ENCODE data around the gene ASAP2. TPM values are rescaled to one million over a fixed set of nuclear protein-coding genes. Genes with fewer than 3 reads are reported as not detected.

Gene ASAP2
- polyA plus RNA-seq, 1 donor (not counting 4 experiments of a cell fraction or from before 2014, with no cell fraction given), result 54.2 TPM

DNA sequence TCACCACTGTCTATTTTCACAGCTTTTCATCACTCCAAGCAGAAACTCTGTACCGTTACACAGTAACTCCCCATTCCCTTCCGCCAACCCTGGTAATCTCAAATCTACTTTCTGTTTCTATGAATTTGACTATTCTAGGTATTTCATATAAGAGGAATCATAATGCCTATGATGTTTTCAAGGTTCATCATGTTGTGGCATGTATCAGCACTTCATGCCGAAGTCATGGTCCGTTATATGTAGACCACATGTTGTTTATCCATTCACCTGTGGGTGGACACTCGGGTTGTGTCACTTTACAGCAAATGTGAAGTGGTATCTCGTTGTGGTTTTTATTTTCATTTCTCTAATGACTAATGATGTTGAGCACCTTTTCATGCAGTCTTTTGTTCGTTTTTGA is 238.5 kb downstream of the ASAP2 start:
- DNase-seq (ENCODE audit: low read depth, low spot score), result no peak

DNA sequence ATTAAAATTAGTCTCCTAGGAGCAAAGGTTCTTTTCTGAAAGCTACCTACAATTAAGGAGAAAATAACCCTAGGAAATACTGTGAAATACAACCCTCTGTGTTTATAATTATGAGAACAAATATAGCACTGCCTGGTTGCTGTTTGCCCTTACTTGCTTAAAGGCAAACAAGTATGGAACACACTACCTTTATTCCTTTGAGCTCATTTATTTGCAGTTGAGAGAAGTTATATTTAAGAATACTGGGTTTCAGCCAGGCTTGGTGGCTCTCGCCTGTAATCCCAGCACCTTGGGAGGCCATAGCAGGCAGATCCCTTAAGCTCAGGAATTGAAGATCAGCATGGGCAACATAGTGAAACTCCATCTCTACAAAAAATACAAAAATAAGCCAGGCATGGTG is 244.6 kb downstream of the ASAP2 start:
- Histone ChIP-seq H3K9ac (ENCODE audit: control insufficient read depth, extremely low read depth, insufficient read depth, low read length) (no peak overlapping the region), H3K27me3 (ENCODE audit: control insufficient read depth, extremely low read depth, insufficient read depth, low read length) (no peaks in the 10 kb centered on the region), H3K9me1 (ENCODE audit: control insufficient read depth, extremely low read depth, insufficient read depth, low read length) (no peaks in the 10 kb centered on the region), H3K79me2 (ENCODE audit: control insufficient read depth, insufficient read depth, low read length) (no peaks in the 10 kb centered on the region), H3K4me3 (ENCODE audit: control insufficient read depth in 2 of 3, extremely low read depth in 1 of 3, insufficient read depth in 2 of 3, low read depth in 1 of 3, low read length in 3 of 3) (no peak overlapping the region), H4K20me1 (ENCODE audit: control insufficient read depth, extremely low read depth, insufficient read depth, low read length) (no peaks in the 10 kb centered on the region), H2AFZ (ENCODE audit: control insufficient read depth, low read length) (no peak overlapping the region), H3K9me3 (ENCODE audit: control insufficient read depth, low read depth, low read length) (no peaks in the 10 kb centered on the region), H3K27ac (ENCODE audit: control insufficient read depth, insufficient read depth, low read length) (no peak overlapping the region), H3K4me1 (ENCODE audit: control insufficient read depth, extremely low read depth, insufficient read depth, low read length) (no peaks in the 10 kb centered on the region), H3K36me3 (ENCODE audit: control insufficient read depth in 2 of 2, extremely low read depth in 1 of 2, insufficient read depth in 2 of 2, low read length in 2 of 2) (peaks cover 9 to 15% of the 10 kb centered on the region in 2 experiments), H3K4me2 (ENCODE audit: control insufficient read depth, extremely low read depth, insufficient read depth, low read depth, low read length) (no peak overlapping the region)
- dilution Hi-C loops (cut with MboI; ENCODE audit: extremely low pct_ligation_motif_present, low sequenced_read_pairs), result no loop called here
- TF ChIP-seq EZH2 (IDR thresholded peaks at IDR 0.05; ENCODE audit: low read length), result no peak
- TF ChIP-seq, protein P1, sequence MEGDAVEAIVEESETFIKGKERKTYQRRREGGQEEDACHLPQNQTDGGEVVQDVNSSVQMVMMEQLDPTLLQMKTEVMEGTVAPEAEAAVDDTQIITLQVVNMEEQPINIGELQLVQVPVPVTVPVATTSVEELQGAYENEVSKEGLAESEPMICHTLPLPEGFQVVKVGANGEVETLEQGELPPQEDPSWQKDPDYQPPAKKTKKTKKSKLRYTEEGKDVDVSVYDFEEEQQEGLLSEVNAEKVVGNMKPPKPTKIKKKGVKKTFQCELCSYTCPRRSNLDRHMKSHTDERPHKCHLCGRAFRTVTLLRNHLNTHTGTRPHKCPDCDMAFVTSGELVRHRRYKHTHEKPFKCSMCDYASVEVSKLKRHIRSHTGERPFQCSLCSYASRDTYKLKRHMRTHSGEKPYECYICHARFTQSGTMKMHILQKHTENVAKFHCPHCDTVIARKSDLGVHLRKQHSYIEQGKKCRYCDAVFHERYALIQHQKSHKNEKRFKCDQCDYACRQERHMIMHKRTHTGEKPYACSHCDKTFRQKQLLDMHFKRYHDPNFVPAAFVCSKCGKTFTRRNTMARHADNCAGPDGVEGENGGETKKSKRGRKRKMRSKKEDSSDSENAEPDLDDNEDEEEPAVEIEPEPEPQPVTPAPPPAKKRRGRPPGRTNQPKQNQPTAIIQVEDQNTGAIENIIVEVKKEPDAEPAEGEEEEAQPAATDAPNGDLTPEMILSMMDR (optimal IDR thresholded peaks at IDR 0.05 in 1 of 3, IDR thresholded peaks at IDR 0.05 in 1 of 3, conservative IDR thresholded peaks at IDR 0.05 in 1 of 3; ENCODE audit: extremely low read depth in 1 of 3, insufficient read depth in 2 of 3, low read length in 3 of 3), result no peak
- FAIRE-seq, result no peak
- DNase-seq (ENCODE audit: low read depth, low spot score), result no peak

More for the DNA sequence above, 238.5 kb downstream of the ASAP2 start:
- peaks cover 17 to 23% of the 10 kb centered on the region in 2 experiments for H3K36me3 ChIP-seq (ENCODE audit: control insufficient read depth in 2 of 2, extremely low read depth in 1 of 2, insufficient read depth in 2 of 2, low read length in 2 of 2)
- no peaks in the 10 kb centered on the region for H3K9me1 ChIP-seq (ENCODE audit: control insufficient read depth, extremely low read depth, insufficient read depth, low read length)
- H3K4me2 ChIP-seq (ENCODE audit: control insufficient read depth, extremely low read depth, insufficient read depth, low read depth, low read length), result no peak overlapping the region
- no peaks in the 10 kb centered on the region for H4K20me1 ChIP-seq (ENCODE audit: control insufficient read depth, extremely low read depth, insufficient read depth, low read length)
- TF ChIP-seq, protein P1 (optimal IDR thresholded peaks at IDR 0.05 in 1 of 3, IDR thresholded peaks at IDR 0.05 in 1 of 3, conservative IDR thresholded peaks at IDR 0.05 in 1 of 3; ENCODE audit: extremely low read depth in 1 of 3, insufficient read depth in 2 of 3, low read length in 3 of 3), result no peak
- TF ChIP-seq EZH2 (IDR thresholded peaks at IDR 0.05; ENCODE audit: low read length), result no peak
- peak; percentile 39 for FAIRE-seq
- H3K27me3 ChIP-seq (ENCODE audit: control insufficient read depth, extremely low read depth, insufficient read depth, low read length), result no peaks in the 10 kb centered on the region
- no peak overlapping the region for H3K9ac ChIP-seq (ENCODE audit: control insufficient read depth, extremely low read depth, insufficient read depth, low read length)
- no peak overlapping the region for H3K4me3 ChIP-seq (ENCODE audit: control insufficient read depth in 2 of 3, extremely low read depth in 1 of 3, insufficient read depth in 2 of 3, low read depth in 1 of 3, low read length in 3 of 3)
- H3K9me3 ChIP-seq (ENCODE audit: control insufficient read depth, low read depth, low read length), result no peaks in the 10 kb centered on the region
- H2AFZ ChIP-seq (ENCODE audit: control insufficient read depth, low read length), result no peak overlapping the region
- H3K27ac ChIP-seq (ENCODE audit: control insufficient read depth, insufficient read depth, low read length), result no peak overlapping the region
- dilution Hi-C loops (cut with MboI; ENCODE audit: extremely low pct_ligation_motif_present, low sequenced_read_pairs), result no loop called here
- no peaks in the 10 kb centered on the region for H3K4me1 ChIP-seq (ENCODE audit: control insufficient read depth, extremely low read depth, insufficient read depth, low read length)
- H3K79me2 ChIP-seq (ENCODE audit: control insufficient read depth, insufficient read depth, low read length), result no peaks in the 10 kb centered on the region

Other genes with a start within 250 kb of the ASAP2 start
- gene MBOAT2, start 203.1 kb upstream of the ASAP2 start, polyA plus RNA-seq, result 64.2 to 121 TPM (median 79.7 TPM) in 3 replicates
- gene ITGB1BP1, start 216.7 kb downstream of the ASAP2 start, polyA plus RNA-seq, result 84.9 to 169 TPM (median 110 TPM) in 3 replicates
- gene CPSF3, start 216.8 kb downstream of the ASAP2 start, polyA plus RNA-seq, result 21.1 to 42.8 TPM (median 31.1 TPM) in 3 replicates